ENCODE data around the gene PTPN1.
"Not testable (repeated sequence)": the region's sequence is repeated elsewhere in the genome, so short reads cannot be mapped to it uniquely, and the experiment has no call there.

PTPN1 gene

DNA sequence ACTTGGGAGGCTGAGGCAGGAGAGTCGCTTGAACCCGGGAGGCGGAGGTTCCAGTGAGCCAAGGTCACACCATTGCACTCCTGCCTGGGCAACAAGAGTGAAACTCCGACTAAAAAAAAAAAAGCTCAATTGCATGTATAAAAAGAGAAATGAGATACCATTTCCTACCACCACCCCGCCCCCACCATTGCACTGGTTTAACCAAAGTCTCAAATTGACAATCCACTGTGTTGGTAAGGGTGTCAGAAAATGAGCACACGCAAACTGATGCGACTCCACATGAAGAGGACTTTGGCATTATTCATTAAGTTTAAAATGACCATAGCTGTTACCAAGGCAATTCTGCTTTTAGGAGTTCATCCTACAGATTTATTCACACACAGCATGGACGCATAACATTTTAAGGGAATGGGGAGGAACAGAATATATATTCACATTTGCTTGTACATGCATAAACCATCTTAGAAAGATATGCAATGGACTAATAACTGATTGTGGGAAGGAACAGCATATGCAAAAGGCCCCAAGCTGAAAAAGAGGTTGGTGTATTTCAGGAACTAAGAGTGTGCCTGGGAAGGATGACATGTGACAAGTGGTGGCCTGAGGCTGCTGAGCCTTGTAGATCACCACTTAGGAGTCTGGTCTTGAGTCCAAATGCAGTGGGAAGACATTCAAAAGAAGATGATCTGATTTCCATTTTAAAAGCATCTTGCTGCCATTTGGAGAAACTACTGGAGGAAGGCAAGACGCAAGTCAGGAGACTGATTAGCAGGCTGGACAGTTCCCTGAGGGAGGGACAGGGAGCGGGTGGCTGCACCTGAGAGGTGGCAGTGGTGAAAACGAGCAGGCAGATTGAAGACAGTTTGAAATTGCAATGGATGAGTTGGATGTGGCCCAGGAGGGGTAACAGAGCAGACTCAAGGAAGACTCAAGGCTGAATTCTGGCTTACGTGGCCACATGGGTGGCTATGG is 37.2 kb upstream of the PTPN1 start:
- peaks cover 35% of the 10 kb centered on the region for H3K4me1 Mint-ChIP-seq (ENCODE audit: low read depth)

DNA sequence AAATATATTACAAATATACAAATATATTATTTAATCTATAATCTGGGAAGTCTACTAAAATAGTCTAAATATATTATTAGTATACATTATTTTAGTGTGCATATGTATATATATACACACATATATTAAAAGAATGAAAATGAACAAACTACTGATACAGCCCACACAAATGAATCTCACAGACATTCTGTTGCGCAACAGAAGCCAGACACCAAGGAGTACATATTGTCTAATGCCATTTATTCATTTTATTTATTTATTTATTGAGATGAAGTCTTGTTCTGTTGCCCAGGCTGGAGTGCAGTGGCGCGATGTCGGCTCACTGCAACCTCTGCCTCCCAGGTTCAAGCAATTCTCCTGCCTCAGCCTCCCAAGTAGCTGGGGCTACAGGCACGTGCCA is 35.8 kb upstream of the PTPN1 start:
- H3K4me1 Mint-ChIP-seq (ENCODE audit: low read depth) = peaks cover 45% of the 10 kb centered on the region
- H3K9me3 Mint-ChIP-seq = not testable (repeated sequence)

More for the DNA sequence above, 37.2 kb upstream of the PTPN1 start:
- Mint-ChIP-seq H3K36me3 (ENCODE audit: low read depth) (no peaks in the 10 kb centered on the region), H3K4me3 (no peak overlapping the region), H3K27me3 (no peaks in the 10 kb centered on the region), H3K9me3 (no peaks in the 10 kb centered on the region), H3K27ac (no peak overlapping the region)

DNA sequence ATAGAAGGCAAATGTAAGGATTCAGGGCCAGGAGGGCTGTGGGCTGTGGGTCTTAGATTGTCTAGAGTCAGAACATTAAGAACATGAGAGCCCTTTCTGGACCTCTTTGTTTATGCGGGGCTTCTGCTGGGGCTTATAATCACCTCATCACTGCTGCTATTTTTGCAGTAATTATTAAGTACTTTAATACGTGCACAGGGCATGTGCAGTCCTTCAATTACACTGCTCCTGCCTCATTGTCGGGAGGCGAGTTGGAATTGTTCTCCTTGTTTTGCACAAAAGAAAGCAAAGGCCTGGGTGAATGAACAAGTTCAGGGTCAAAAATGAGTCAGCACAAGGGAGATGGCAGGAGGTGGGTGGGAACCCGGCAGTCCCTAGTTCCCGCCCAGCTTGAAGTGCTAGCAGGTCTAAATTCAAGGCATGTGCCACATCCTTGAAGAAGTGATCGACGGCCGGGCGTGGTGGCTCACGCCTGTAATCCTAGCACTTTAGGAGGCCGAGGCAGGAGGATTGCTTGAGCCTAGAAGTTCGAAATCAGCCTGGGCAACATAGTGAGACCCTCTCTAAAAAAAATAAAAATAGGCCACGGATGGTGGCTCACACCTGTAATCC is 34.4 kb upstream of the PTPN1 start:
- Mint-ChIP-seq H3K36me3 (ENCODE audit: low read depth) (no peaks in the 10 kb centered on the region), H3K27me3 (no peaks in the 10 kb centered on the region), H3K4me3 (no peak overlapping the region), H3K4me1 (ENCODE audit: low read depth) (peaks cover 41% of the 10 kb centered on the region), H3K27ac (no peak overlapping the region), H3K9me3 (no peaks in the 10 kb centered on the region)

More for the DNA sequence above, 35.8 kb upstream of the PTPN1 start:
- H3K27me3 Mint-ChIP-seq; H3K36me3 Mint-ChIP-seq (ENCODE audit: low read depth); H3K4me3 Mint-ChIP-seq; H3K27ac Mint-ChIP-seq: not testable (repeated sequence)

DNA sequence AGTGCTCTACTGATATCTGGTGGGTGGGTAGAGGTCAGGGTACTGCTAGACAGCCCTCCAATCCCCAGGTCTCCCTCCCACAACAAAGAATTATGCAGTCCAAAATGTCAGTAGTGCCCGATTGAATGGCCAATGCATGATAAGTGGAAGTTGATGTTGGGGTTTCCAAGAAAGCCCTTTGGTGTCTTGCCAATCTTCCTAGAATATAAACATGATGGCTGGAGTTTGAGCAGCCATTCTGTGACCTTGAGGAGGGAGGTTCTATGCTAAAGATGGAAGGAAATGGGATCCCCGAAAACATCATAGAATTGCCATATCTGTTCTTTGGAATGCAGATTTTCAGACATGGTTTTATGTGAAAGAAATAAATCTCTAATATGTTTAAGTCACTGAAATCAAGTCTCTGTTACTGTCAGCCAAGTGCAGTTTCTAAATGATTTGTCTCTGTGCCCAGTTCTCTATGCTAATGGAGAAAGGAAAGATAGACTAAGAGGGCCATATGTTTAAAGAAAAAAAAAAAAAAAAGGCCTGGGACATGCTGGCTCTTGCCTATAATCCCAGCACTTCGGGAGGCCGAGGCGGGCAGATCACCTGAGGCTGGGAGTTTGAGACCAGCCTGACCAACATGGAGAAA is 32.8 kb upstream of the PTPN1 start:
- H3K4me1 Mint-ChIP-seq (ENCODE audit: low read depth) = peaks cover 41% of the 10 kb centered on the region
- H3K27me3 Mint-ChIP-seq = no peaks in the 10 kb centered on the region
- no peak overlapping the region for H3K27ac Mint-ChIP-seq
- H3K4me3 Mint-ChIP-seq = no peak overlapping the region
- H3K36me3 Mint-ChIP-seq (ENCODE audit: low read depth) = no peaks in the 10 kb centered on the region
- no peaks in the 10 kb centered on the region for H3K9me3 Mint-ChIP-seq

DNA sequence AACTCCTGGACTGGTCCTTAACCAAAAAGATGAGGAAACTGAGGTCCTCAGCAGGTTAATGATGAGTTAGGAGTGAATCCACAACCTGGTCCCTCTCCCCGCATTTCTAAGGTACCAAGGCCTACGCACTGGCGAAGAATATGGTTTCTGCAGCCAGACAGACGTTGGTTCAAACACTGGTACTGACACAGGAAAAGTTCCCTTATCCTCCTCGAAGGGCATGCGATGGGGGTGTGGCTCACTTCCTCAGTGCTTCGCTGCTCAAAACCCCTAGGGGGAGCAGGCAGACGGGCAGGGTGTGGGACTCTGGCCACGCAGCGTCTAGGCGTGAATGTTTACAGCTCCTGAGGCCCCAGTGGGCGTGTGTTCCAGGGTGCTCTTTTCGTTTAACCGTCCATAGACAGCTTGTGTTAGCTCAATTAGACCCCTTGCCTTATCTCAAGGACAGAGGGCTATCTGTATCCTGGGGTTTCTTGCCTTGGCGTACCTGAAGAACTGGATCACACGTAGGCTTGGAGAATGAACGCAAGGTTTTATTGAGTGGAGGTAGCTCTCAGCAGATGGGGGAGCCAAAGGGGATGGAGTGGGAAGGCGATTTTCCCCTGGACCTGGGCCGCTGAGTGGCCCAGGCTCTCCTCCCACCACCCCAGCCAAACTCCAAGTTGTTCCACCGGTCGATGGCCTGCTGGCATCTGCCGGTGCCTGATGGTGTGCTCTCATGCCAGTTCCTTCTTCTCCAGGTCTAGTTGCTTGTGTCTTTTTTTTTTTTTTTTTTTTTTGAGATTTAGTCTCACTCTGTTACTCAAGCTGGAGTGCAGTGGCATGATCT is 31.8 kb upstream of the PTPN1 start:
- Mint-ChIP-seq H3K4me1 (ENCODE audit: low read depth) (peaks cover 44% of the 10 kb centered on the region), H3K27me3 (no peaks in the 10 kb centered on the region), H3K27ac (peak overlapping the region; percentile 19), H3K9me3 (no peaks in the 10 kb centered on the region), H3K4me3 (no peak overlapping the region), H3K36me3 (ENCODE audit: low read depth) (no peaks in the 10 kb centered on the region)

DNA sequence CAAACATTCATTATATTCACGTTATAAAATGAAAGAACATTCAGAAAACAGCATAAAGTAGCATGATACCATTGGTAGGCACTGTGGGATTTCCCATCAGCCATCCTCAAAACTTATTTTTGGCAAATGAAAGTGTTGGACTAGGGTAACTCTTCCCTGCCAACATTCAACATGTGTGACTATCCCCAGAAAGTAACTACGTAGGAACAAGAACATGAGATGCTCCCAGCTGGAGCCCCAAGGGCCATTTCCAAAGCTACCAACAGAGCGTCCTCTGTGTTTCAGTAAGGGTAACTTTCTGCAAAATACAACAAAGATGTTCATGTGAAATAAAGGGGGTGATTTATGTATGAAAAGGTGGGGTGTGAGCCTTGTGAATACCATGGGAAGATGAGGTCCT is 28.4 kb upstream of the PTPN1 start:
- H3K9me3 Mint-ChIP-seq = peaks cover 4% of the 10 kb centered on the region
- H3K36me3 Mint-ChIP-seq (ENCODE audit: low read depth) = no peaks in the 10 kb centered on the region
- H3K27ac Mint-ChIP-seq = no peak overlapping the region
- no peaks in the 10 kb centered on the region for H3K27me3 Mint-ChIP-seq
- peak overlapping the region; percentile 39 for H3K4me3 Mint-ChIP-seq
- peaks cover 48% of the 10 kb centered on the region for H3K4me1 Mint-ChIP-seq (ENCODE audit: low read depth)

DNA sequence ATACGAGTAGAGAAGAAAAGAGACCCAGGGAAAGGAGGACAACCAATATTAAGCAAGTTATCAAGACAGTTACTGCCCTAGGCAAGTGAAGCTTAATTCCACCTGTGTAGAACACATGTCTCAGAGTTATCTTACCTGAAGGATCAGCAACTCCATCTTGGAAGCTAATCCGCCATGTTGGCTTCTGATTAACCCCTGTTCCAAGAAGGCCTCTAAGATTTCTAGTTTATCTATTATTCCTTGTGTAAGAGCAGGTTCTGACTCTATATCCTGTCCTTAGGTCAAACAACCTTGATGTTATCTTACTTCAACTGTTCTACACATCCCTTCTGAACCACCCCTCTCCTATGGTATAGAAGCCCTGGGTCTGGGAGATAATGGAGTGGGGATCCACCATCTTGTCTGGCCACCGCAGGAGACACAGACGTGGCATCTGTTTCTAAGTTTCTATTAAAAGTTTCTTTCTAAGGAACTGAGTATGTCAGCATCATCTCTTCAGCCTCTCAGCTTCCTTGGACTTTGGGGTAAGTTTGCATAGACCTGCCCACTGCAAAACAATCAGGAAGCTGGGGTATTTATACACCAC is 27.7 kb upstream of the PTPN1 start:
- Mint-ChIP-seq H3K27me3 (no peaks in the 10 kb centered on the region), H3K27ac (peak overlapping the region; percentile 85)

DNA sequence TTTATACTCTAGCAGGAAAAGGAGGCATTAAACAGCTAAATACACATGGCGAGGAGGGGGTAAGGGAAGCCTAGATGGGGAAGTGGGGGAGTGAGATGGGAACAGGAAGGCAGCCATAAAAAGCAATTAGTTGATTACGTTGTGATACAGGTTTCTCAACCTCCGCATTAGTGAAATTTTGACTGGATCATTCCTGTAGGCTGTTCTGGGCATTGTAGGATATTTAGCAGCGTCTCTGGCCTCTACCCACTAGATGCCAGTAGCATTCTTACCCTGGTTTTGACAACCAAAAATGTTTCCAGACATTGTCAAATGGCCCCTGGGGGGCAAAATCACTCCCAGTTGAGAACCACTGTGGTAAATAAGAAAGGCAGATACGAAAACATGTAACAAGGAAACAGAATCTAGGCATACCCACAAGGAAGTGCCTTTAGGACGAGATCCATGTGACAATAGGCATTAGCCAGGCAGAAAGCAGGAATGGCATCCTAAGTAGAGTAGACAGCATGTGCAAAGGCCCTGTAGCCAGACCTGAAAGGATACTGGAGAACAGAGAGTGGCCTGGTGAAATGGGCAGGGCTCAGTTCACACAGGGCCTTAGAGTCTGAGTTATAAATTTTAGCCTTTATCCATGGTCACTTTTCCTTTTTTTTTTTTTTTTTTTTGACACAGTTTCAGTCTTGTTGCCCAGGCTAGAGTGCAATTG is 25.8 kb upstream of the PTPN1 start:
- Mint-ChIP-seq H3K36me3 (ENCODE audit: low read depth) (no peaks in the 10 kb centered on the region), H3K27me3 (no peaks in the 10 kb centered on the region), H3K4me1 (ENCODE audit: low read depth) (peaks cover 42% of the 10 kb centered on the region), H3K9me3 (peaks cover 4% of the 10 kb centered on the region), H3K27ac (peak overlapping the region; percentile 85), H3K4me3 (peak overlapping the region; percentile 82)

More for the DNA sequence above, 27.7 kb upstream of the PTPN1 start:
- Mint-ChIP-seq H3K4me3 (peak overlapping the region; percentile 82), H3K36me3 (ENCODE audit: low read depth) (no peaks in the 10 kb centered on the region), H3K4me1 (ENCODE audit: low read depth) (peaks cover 46% of the 10 kb centered on the region), H3K9me3 (peaks cover 4% of the 10 kb centered on the region)

DNA sequence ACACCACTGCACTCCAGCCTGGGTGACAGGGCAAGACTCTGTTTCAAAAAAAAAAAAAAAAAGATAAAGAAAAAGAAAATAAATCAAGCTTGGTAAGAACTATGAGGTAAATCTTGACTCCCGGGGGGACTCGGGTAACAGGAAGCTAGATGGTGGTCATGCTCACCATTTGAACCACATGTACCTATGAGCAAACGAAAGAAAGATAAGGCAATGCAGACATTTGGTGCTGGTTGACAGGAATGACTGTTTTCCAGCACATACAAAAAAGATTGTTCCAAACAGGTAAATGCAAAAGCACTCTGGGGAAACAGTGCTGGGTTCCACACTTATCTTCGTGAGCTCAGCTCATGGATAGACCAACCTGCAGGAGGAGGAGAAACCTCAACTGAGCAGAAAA is 22.8 kb upstream of the PTPN1 start:
- Mint-ChIP-seq H3K27me3 (no peaks in the 10 kb centered on the region), H3K9me3 (peaks cover 4% of the 10 kb centered on the region), H3K27ac (peak overlapping the region; percentile 22), H3K4me3 (no peak overlapping the region), H3K4me1 (ENCODE audit: low read depth) (peaks cover 40% of the 10 kb centered on the region), H3K36me3 (ENCODE audit: low read depth) (no peaks in the 10 kb centered on the region)

DNA sequence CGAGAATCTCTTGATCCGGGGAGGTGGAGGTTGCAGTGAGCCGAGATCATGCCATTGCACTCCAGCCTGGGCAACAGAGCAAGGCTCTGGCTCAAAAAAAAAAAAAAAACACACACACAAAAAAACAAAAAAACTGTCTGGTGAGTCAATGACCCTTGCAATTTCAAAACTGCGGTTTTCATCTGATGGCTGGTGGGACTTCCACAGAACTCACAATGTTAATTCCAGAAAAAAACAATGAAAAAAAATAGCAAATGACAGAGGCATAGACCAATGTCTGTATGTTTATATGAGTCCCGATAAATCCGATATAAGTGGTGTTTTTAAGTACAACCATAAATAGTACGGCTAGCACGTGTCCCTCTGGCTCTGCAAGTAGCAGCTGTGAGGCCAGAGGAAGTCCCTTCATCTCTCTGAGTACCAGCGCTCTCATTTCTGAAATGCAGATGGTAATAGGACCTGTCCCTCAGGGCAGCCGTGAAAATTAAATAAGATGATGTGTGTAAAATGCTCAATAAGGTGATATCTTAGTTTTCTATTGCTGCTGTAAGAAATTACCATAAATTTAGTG is 21.9 kb upstream of the PTPN1 start:
- H3K4me3 Mint-ChIP-seq = no peak overlapping the region
- no peaks in the 10 kb centered on the region for H3K27me3 Mint-ChIP-seq
- peaks cover 4% of the 10 kb centered on the region for H3K9me3 Mint-ChIP-seq
- peak overlapping the region; percentile 22 for H3K27ac Mint-ChIP-seq
- H3K4me1 Mint-ChIP-seq (ENCODE audit: low read depth) = peaks cover 40% of the 10 kb centered on the region
- H3K36me3 Mint-ChIP-seq (ENCODE audit: low read depth) = no peaks in the 10 kb centered on the region

DNA sequence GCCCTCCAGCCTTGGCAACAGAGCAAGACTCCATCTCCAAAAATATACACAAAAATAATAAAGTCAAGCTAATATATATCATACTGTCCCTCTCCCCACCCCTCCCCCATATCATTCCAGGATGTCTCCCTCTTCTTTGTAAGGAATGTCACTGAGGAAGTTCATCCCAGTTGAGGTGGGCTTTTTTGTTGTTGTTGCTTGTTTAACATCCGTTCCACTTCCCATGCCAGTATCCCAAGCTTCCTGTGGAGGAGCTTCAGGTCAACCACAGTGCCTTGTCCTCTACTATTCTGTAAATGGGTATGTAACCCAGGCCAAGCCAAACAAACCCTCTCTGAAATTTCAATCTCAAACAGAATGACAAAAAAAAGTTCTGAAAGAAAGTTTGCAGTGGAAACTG is 19.0 kb upstream of the PTPN1 start:
- no peak overlapping the region for H3K27ac Mint-ChIP-seq
- no peaks in the 10 kb centered on the region for H3K27me3 Mint-ChIP-seq
- no peak overlapping the region for H3K4me3 Mint-ChIP-seq
- H3K36me3 Mint-ChIP-seq (ENCODE audit: low read depth) = no peaks in the 10 kb centered on the region
- H3K9me3 Mint-ChIP-seq = no peaks in the 10 kb centered on the region
- H3K4me1 Mint-ChIP-seq (ENCODE audit: low read depth) = peaks cover 38% of the 10 kb centered on the region

DNA sequence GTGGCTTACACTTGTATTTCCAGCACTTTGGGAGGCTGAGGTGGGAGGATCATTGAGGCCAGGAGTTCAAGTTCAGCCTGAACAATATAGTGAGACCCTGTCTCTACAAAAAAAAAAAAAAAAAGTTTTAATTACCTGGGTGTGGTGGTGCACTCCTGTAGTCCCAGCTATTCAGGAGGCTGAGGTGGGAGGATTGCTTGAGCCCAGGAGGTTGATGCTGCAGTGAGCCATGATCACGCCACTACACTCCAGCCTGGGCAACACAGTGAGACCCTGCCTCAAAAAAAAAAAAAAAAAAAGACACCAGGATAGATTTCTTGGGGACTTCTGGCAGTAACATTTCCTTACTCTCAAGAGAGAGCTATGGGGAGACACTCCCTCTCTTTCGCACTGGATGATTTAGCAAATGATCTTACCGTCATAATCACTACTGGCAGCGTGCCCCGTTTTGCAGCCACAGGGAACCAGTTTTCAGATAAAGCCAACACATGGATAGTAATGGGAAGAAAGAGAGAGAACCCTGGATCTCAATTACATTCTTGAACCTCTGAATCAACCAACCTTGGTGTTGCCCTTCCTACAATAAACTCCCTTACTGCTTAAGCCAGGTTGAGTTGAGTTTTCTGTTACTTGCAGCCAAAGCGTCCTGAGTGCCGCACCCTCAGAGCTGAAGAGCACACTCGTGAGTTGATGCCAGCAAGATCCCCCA is 18.1 kb upstream of the PTPN1 start:
- Mint-ChIP-seq H3K27me3 (no peaks in the 10 kb centered on the region), H3K36me3 (ENCODE audit: low read depth) (no peaks in the 10 kb centered on the region), H3K9me3 (no peaks in the 10 kb centered on the region), H3K4me3 (no peak overlapping the region), H3K27ac (peak overlapping the region; percentile 89), H3K4me1 (ENCODE audit: low read depth) (peaks cover 41% of the 10 kb centered on the region)

DNA sequence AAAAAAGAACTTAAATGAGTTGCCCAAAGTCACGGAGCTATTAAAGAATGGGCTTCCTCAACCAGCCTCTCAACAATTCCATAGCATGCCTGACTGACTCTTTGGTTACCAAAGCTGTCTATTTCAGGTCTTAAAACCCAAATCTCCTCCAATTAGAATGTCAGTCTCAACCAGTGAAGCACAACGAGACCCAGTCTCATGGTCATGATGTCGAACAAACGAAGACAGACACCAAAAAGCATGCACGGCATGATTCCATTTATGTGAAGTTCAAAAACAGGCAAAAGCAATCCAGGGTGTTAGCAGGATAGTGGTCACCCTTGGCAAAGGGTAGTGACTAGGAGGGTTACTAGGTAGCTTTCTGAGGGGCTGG is 16.3 kb upstream of the PTPN1 start:
- Mint-ChIP-seq H3K27me3 (no peaks in the 10 kb centered on the region), H3K4me1 (ENCODE audit: low read depth) (peaks cover 33% of the 10 kb centered on the region), H3K4me3 (no peak overlapping the region), H3K36me3 (ENCODE audit: low read depth) (no peaks in the 10 kb centered on the region), H3K9me3 (no peaks in the 10 kb centered on the region), H3K27ac (peak overlapping the region; percentile 8)
